HEK293T (cell line): Measurements from ENCODE around the gene NUBP2.

ENCODE experiments used
- ARNT ChIP-seq: fragments of 450-650 bp; IDR thresholded peaks from 2 replicates; pipeline ENCODE4 v1.6.1; 2017; ENCODE audit warnings: mild to moderate bottlenecking
- FOXA1 ChIP-seq: fragments of 450-650 bp; IDR thresholded peaks from 2 replicates; pipeline ENCODE4 v1.6.1; 2016; ENCODE audit warnings: mild to moderate bottlenecking
- FOXK2 ChIP-seq: fragments of 450-650 bp; IDR thresholded peaks from 2 replicates; pipeline ENCODE4 v1.6.1; 2016; ENCODE audit warnings: mild to moderate bottlenecking
- FOXM1 ChIP-seq: fragments of 450-650 bp; IDR thresholded peaks from 2 replicates; pipeline ENCODE4 v1.6.1; 2017; ENCODE audit warnings: mild to moderate bottlenecking, borderline replicate concordance
- SP1 ChIP-seq: fragments of 450-650 bp; IDR thresholded peaks from 2 replicates; pipeline ENCODE4 v1.6.1; 2017

DNA sequence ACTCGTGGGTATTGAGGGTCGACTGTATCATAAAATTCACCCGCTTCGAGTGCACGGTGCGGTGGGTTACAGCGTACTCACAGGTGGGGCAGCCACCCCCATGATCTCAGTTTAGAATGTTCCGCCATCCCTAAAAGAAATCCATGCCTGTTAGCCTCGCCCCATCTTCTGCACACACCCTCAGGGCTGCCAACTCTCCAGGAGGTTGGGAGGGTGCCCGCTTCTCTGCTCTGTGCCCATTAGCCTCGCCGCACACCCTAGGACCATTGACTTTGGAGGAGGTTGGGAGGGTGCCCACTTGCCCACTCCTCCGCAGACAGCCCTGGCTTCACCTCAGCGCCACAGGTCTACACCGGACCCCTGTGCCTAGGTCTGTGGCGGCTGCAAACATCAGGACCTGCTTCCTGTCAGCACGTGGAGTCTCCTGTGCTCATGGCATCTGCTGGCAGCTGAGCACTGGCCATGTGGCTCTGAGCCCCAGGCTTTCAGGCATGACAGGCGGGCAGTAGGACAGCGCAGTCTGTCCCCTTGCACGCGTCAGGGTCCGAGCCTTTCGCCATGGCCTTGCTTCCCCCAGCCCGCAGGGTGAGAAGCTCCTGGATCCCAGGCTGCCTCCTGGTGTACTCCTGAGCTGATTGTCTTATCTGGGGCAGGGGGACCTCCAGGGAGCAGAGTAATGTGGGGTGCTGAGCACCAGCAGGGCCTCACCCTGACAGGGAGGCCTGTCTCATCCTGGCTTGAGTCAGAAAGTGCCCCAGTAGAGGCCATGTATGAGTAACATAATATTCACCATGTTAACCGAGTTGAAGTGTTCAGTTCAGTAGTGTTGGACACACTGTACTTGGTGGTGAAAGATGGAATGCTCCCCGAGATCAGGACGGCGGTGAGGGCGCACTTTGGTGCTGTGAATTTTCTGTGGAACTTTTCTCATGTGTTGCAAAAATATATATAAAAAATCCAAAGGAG, 33.3 kb upstream of the NUBP2 start:
- TF ChIP-seq SP1 (no peak), FOXK2 (no peak), FOXM1 (no peak), FOXA1 (no peak), ARNT (no peak)
